NCI-H2081 (cell line): ENCODE data around the gene ZPBP.
"Not testable (repeated sequence)": the region's sequence is repeated elsewhere in the genome, so short reads cannot be mapped to it uniquely, and the experiment has no call there.

Source experiments
- DNase-seq, 2 experiments: peaks; one replicate each; lab custom pipeline; 2025; lab: John Stamatoyannopoulos, UW

ZPBP gene

GRCh38 chr7:50041165-50041564 lies 51.9 kb downstream of the ZPBP start:
- not testable (repeated sequence) for DNase-seq

GRCh38 chr7:50037086-50037485 lies 56.0 kb downstream of the ZPBP start:
- no peak for DNase-seq

GRCh38 chr7:50022991-50023390 lies 70.1 kb downstream of the ZPBP start:
- DNase-seq: no peak

GRCh38 chr7:50022451-50022850 lies 70.6 kb downstream of the ZPBP start:
- no peak for DNase-seq

- no peak for DNase-seq
Measured at GRCh38 chr7:49995681-49996080, 97.4 kb downstream of the ZPBP start.

- DNase-seq: no peak
Measured at GRCh38 chr7:49986191-49986590, 106.9 kb downstream of the ZPBP start.

- peak in 1 of 2 experiments; percentile 19 for DNase-seq
Measured at GRCh38 chr7:49980465-49980864, 112.6 kb downstream of the ZPBP start.

GRCh38 chr7:49976238-49976637 lies 116.8 kb downstream of the ZPBP start:
- no peak for DNase-seq

GRCh38 chr7:49974035-49974434 lies 119.0 kb downstream of the ZPBP start:
- DNase-seq: no peak

- DNase-seq: no peak
Measured at GRCh38 chr7:49937608-49938007, 155.4 kb downstream of the ZPBP start.

- DNase-seq: no peak
Measured at GRCh38 chr7:49931627-49932026, 161.4 kb downstream of the ZPBP start.

- DNase-seq: no peak
Measured at GRCh38 chr7:49928787-49929186, 164.3 kb downstream of the ZPBP start.

- no peak for DNase-seq
Measured at GRCh38 chr7:49927631-49928030, 165.4 kb downstream of the ZPBP start.

GRCh38 chr7:49926720-49927119 lies 166.3 kb downstream of the ZPBP start:
- no peak for DNase-seq

- DNase-seq: no peak
Measured at GRCh38 chr7:49911909-49912308, 181.1 kb downstream of the ZPBP start.

GRCh38 chr7:49894543-49894942 lies 198.5 kb downstream of the ZPBP start:
- no peak for DNase-seq

GRCh38 chr7:49893131-49893530 lies 199.9 kb downstream of the ZPBP start:
- DNase-seq: no peak

GRCh38 chr7:49892481-49892880 lies 200.6 kb downstream of the ZPBP start:
- DNase-seq: no peak
